ENCODE data around the gene OR2T11.
"Not testable (repeated sequence)": the region's sequence is repeated elsewhere in the genome, so short reads cannot be mapped to it uniquely, and the experiment has no call there.

The OR2T11 gene, protein sequence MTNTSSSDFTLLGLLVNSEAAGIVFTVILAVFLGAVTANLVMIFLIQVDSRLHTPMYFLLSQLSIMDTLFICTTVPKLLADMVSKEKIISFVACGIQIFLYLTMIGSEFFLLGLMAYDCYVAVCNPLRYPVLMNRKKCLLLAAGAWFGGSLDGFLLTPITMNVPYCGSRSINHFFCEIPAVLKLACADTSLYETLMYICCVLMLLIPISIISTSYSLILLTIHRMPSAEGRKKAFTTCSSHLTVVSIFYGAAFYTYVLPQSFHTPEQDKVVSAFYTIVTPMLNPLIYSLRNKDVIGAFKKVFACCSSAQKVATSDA

GRCh38 chr1:248634991-248635390 lies at the start of gene OR2T11:
Gene OR2T11 (minus strand): TSS chr1:248635091. CDS start chr1:248627128, 7,963 bp downstream.
- DNase-seq, result not testable (repeated sequence)

DNA sequence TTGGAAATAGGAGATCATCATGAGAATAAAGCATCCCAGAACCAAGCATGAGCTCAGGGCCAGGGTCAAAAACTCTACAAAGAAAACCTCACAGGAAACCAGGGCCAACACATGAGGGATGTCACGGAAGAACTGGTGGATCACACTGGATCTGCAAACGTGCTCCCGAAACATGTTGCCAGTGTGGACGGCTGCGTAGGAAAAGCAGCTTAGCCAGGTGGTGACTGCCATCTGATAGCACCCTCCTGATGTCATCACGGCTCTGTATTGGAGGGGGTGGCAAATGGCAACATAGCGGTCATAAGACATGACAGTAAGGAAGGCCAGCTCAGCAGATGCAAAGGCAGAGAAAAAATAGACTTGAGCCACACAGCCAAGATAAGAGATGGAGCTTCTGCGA lies 46.8 kb upstream of the OR2T11 start:
- no peak for DNase-seq

- peak in 1 of 2 experiments; percentile 3 for DNase-seq
Measured at GRCh38 chr1:248670003-248670402, 35.1 kb upstream of the OR2T11 start.

DNA sequence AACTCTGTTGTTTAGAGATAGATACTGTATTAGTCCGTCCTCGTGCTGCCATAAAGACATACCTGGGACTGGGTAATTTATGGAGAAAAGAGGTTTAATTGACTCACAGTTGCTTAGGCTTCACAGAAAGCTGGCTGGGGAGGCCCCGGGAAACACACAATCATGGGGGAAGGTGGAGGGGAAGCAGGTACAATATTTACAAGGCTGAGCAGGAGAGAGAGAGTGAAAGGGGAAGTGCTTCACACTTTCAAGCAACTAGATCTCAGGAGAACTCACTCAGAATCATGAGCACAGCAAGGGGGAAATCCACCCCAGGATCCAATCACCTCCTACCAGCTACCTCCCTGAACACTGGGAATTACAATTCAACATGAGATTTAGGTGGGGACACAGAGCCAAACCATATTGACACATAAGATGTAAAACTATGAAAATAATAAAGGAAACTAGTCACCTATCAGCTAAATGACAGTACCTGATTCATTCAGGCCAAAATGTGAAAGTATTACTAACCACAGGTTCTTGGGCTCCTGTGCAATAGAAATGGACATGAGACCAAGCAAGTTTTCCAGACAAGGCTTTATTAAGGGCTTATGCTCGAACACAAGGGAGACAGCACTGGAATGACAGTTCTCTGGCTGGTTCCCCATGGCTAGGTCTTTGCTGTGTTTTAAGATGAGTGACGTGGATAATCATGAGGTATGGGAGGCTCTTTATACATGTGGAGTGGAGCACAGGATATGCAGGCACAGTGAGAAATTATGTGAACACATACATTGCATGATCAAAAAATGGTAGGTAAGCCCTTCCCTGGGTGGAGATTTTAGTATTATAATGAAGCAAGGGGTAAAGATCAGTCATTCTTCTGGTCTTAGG lies 28.8 kb upstream of the OR2T11 start:
- peak in 1 of 2 experiments; percentile 2 for DNase-seq

- DNase-seq, result not testable (repeated sequence)
Measured at GRCh38 chr1:248656797-248657196, 21.9 kb upstream of the OR2T11 start.

DNA sequence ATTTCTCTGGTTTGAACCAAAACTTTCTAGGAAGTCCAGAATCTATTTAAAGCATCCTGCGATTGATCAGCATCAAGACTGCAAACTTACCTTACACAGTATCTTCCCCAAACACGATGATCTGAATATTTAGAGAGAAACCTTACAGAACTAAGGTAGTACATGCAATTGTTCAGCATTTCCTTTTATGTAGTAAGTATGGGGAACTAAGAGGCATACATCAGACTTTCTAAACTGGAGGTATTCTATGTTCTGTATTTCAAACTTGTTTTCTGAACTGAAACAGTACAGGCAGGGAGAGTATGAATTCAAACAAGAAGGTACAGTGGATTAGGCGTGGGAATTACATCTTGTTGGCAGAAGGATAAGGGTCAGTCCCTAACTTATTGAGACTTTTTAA lies 20.5 kb upstream of the OR2T11 start, which contains the start of gene OR2T27:
Gene OR2T27 (minus strand): TSS at position 175 of the 400 bp plus-strand sequence. CDS start 4,644 bp downstream, outside the sequence.
- not testable (repeated sequence) for DNase-seq

DNA sequence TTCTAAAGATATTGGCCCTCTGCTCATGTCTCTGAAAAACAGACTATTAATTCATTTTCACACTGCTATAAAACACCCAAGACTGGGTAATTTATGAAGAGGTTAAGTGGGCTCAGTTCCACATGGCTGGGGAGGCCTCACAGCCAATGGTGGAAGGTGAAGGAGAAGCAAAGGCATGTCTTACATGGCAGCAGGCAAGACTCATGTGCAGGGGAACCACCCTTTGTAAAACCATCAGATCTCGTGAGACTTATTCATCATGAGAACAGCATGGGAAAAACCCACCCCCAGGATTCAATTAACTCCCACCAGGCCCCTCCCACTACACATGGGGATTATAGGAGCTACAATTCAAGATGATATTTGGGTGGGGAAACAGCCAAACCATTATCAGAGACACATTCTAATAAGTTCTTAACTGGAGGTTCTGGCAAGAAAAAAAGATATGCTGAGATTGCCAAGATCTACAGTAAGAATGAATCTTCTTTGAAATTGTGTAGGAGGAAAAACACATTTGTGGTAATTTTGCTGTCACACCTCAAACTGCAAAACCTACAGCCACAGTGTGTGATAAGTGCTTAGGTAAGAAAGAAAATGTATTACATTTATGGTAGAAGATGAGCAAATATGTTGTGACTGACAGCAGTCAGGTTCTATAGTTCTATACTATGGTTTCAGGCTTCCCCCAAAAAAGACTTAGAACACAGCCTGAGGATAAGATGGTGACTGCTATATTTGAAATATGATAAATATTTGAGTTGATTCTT lies 14.1 kb upstream of the OR2T11 start:
- DNase-seq, result not testable (repeated sequence)

- DNase-seq, result not testable (repeated sequence)
Measured at GRCh38 chr1:248645178-248645577, 10.3 kb upstream of the OR2T11 start, which contains the start of gene OR2T35. Gene OR2T35 (minus strand): TSS chr1:248645278. CDS start chr1:248639258, 6,020 bp downstream.

DNA sequence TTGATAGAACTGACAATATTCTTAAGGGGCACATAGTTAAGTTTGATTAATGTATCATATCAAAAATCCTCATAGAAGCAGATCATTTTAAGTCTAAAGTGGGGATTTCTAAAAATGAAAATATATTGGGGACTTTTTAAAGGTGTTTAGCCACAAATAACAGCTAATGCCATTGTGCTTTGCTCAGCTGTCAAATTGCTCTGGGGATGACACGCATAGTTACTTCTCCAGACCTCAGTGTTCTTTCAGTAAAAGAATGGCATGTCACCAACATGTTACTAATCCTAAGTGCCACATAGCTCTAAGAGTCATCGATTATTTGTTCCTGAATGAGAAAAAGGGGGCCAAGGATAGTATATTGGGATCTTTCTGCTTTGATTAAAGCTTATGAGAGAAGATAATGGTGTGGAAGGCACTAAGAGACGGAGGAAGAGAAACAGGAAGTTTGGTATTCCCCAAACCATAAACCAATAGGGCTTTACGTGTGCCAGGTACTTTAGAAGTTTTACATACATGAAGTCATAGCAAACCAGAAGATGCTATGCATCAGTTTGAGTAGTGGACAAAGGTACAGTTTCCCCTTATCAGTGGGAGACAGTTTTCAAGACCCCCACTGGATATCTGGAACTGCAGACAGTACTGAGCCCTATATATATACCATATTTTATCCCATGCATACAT lies 8.2 kb upstream of the OR2T11 start:
- DNase-seq, result not testable (repeated sequence)

DNA sequence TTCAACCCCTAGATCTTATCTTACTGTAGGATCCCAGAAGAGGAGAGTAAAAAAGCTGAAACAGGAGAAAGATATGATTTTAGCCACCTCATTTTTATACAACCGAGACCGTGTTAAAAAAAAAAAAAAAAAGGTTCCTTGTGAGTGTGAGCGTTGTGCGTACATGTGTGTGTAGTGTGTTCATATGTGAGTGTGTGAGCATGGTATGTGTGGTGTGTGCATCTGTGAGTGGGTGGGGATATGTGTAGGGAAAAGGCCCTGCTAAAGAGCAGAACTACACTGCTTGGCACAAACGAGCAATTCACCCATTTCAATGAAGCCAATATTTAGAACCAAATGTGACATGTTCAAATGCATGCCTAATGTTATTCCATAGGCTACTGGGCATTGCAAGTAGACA lies 6.7 kb upstream of the OR2T11 start:
- DNase-seq, result not testable (repeated sequence)

- not testable (repeated sequence) for DNase-seq
Measured at GRCh38 chr1:248640906-248641305, 6.0 kb upstream of the OR2T11 start.

- DNase-seq, result not testable (repeated sequence)
Measured at GRCh38 chr1:248639652-248640051, 4.8 kb upstream of the OR2T11 start.

DNA sequence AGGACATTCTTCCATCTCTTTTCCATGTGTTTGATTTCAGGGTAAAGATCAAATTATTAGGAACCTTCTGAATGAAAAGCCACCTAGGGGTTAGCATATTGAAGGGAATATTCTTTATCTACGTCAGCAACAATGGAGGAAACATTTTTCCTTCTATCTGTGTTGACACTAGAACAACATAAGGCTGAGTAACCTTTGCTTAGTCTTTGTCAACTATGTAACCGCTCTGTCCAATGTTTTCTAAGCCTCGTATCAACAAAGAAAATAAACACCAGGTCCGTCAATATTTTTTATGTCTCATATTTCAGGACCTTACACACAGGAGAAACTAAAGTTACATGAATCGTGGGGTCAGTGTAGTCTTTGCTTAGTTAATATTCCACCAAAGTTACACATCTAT lies 1.7 kb upstream of the OR2T11 start:
- not testable (repeated sequence) for DNase-seq

- peak; percentile 4 to 10 for DNase-seq
Measured at GRCh38 chr1:248631354-248632008, 3.4 kb downstream of the OR2T11 start.

GRCh38 chr1:248630551-248630950 lies 4.3 kb downstream of the OR2T11 start:
- no peak for DNase-seq

GRCh38 chr1:248627971-248628844 lies 6.7 kb downstream of the OR2T11 start:
- no peak for DNase-seq

DNA sequence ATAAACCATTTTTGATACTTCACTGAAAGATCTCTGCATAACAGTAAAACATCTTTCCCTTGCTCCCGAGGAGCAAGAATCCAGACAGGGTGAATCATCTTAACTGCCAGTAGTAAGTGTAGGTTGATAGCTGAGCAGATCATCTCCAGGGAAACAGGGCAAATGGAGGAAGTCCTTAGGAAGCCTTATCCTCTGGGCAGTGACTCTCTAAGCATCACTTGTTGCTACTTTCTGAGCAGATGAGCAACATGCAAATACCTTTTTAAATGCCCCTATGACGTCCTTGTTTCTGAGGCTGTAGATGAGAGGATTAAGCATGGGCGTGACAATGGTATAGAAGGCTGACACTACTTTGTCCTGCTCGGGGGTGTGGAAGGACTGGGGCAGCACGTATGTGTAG lies 8.9 kb downstream of the OR2T11 start:
- DNase-seq, result no peak

GRCh38 chr1:248625166-248625565 lies 9.7 kb downstream of the OR2T11 start:
- no peak for DNase-seq

- peak; percentile 68 to 79 for DNase-seq
Measured at GRCh38 chr1:248622570-248623001, 12.3 kb downstream of the OR2T11 start.

- DNase-seq, result no peak
Measured at GRCh38 chr1:248621770-248622169, 13.1 kb downstream of the OR2T11 start.
